Right kidney (tissue), 9 donors: ENCODE measurements around the gene ZNF202.
"Not testable (repeated sequence)": the region's sequence is repeated elsewhere in the genome, so short reads cannot be mapped to it uniquely, and the experiment has no call there.

Experiments
- DNase-seq: peaks from one replicate; pipeline ENCODE4 v3.0.0-alpha.2; 2016
- long read RNA-seq, 8 donors: transcript quantifications; one replicate each; lab custom pipeline, GENCODE V29; 2026

ZNF202 gene
- long read RNA-seq, donor 1, partial matches to known transcripts = 0 of 2 reads
- long read RNA-seq, donor 1, other reads (novel, unspliced or antisense) = 0 of 2 reads
- long read RNA-seq, donor 2, partial matches to known transcripts = 0 of 1 reads
- long read RNA-seq, donor 2, other reads (novel, unspliced or antisense) = 0 of 1 reads
- long read RNA-seq, donor 3 = 0 reads
- long read RNA-seq, donor 4 = 0 reads
- long read RNA-seq, donor 5 = 0 reads
- long read RNA-seq, donor 6 = 0 reads
- long read RNA-seq, donor 7 = 0 reads
- long read RNA-seq, donor 8 = 0 reads

- peak; percentile 88 for DNase-seq
These were observed at the start of gene ZNF202 for GRCh38 chr11:123741159-123742030. TSS of gene ZNF202 (minus strand) at chr11:123741660. CDS start at chr11:123730888, 10,772 bp downstream.

- DNase-seq = no peak
These were observed 42.1 kb upstream of the ZNF202 start for GRCh38 chr11:123783536-123783935.

GRCh38 chr11:123778511-123778910, 37.1 kb upstream of the ZNF202 start:
- no peak for DNase-seq

DNA sequence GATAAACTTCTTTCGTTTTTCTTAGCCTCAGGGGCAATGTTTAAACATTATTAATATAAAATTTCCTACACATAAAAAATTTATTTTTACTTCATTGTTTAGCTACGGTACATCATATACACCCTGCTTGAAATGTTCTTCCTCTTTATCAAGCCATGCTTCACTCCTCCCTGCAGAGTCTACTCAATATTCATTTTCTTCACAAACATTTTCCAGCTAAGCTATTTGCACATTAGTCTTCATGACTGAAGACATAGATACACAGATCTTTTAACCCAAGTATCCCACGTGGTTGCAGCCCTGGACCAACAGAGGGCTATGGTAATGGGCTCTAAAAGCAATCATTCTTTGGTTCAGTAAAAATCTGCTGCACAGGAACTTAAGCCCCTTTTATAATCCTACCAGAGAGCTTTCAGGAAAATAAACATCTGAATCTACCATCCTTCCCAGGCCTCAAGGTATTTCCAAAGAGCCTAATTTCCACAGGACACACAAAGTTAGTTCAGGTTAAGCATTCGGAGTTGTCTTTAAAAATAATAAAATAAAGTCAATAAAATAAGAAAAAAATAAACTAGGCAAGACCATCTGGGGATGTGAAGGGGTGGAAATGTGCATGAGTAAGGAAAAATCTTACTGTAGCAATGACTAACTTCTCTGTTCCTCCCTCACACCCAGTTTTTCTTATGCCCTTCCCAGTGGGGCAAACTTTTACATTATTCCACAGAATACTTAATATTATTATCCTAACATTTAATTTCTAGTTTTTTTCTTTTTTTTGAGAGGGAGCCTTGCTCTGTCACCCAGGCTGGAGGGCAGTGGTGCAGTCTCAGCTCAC, 34.5 kb upstream of the ZNF202 start:
- no peak for DNase-seq

- no peak for DNase-seq
These were observed 33.8 kb upstream of the ZNF202 start for GRCh38 chr11:123775289-123775688.

GRCh38 chr11:123773959-123774358, 32.5 kb upstream of the ZNF202 start:
- DNase-seq = no peak

DNA sequence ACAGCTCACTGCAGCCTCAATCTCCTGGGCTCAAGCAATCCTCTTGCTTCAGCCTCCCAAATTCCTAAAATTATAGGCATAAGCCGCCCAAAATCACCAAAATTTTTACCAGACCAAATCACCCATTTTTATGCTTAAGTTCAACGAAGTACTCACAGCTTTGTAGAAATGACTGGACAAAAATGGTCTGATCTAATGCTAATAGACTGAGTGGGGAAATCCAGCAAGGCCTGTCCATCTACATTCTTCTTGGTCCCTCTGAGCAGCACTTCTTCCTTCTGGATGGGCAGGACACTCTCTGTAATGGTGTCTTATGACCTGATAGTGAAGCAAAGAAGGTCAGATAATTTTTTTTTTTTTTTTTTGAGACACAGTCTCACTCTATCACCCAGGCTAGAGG, 31.6 kb upstream of the ZNF202 start:
- no peak for DNase-seq

DNA sequence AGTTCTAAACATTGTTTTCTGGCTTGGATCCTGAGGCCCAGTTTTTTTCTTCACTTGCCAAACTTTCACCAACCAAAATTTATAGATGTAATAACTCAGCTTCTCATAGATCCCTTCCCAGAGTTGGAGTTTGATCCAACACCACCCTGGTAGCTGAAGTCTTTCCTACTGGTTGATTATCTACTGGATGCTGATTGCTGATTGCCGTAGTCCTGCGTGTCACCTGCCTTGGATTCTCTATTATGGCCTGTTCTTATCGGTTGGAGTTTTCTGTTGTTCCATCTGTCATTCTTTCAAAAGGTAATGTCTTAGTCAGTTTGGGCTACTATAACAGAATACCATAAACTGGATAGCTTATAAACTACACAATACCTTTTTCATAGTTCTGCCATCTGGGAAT, 30.2 kb upstream of the ZNF202 start:
- DNase-seq = no peak

DNA sequence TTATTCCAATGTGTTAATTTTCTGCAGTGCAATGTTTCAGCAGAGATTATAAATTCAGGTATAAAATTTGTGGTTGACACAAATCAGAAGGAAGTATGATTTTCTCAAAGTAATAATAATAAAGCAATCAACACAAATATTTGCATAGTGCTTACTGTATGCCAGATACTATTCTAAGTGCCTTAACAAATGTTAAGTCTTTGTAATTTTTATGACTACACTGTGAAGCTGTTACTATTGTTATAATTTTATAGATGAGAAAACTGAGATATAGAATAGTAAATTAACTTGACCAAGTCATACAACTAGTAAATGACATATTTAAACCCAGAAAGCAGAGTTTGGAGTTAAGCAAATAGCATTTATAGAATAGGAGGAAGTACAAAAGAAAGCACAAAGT, 29.3 kb upstream of the ZNF202 start:
- no peak for DNase-seq

GRCh38 chr11:123765601-123766000, 24.1 kb upstream of the ZNF202 start:
- DNase-seq = no peak

GRCh38 chr11:123762422-123762821, 21.0 kb upstream of the ZNF202 start:
- no peak for DNase-seq

DNA sequence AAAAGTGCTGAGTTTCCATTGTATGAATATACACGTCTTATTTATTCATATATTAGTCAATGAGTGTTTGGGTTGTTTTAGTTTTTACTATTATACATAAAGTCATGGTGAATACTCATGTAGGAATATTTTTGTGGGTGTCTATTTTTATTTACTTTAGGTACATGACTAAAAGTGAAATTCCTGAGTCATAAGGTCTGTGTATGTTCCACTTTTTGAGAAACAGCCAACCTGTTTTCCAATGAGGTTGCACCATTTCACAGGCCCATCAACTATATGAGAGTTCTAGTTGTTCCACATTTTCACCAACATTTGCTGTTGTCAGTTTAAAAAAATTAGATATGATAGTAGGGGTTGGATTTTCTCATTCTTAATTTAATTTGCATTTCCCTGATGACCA, 19.4 kb upstream of the ZNF202 start:
- no peak for DNase-seq

DNA sequence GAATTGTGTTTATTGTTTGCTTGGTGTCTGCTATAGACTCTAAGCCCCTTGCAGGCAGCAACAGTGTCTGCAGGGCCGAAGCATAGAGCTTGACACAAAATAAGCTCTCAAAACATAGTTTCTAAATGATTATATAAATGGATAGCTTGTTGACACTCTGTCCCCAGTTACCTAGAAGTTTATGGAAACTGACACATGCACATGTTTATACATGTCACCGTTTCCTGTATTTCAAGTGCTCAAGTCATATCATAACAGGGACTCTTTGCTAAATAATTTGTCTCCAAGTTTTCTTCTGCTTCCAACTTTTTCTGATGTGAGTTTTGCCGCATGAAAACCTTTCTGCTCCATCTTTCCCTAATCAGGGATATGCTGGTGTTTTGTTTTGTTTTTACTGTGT, 16.5 kb upstream of the ZNF202 start:
- no peak for DNase-seq

DNA sequence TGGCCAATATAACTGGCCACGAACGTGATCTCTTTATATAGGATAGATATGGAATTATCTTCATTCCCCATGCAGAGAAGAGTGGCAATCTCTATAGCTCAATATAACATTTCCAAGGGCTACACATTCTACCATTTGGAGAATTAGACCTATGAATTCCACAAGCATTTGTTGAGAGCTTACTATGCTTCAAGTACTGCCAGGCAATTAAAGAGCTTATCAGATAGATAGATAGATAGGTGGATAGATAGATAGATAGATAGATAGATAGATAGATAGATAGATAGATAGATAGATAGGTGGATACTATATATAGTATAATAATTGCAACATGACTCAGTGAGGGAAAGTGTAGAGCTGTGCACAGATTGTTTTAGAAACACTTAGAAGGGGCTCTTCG, 14.4 kb upstream of the ZNF202 start:
- DNase-seq = no peak

DNA sequence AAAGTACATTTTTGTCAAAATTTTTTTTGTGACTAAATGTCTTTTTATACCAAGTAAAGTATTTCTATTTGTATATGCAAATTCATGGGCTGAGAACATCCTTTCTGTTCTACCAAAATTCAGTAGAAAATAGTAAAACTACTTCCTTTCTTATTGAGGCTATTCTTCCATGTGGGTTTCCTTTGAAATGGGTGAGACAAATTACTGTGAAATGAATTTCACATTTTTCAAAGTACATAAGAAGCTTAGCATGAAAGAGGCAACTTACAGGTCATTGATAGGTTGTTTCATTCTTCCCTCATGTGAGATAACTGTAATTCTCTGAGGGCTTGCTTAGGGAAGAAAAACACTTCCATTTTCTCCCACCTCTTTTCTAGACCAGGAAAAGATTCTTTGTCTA, 13.9 kb upstream of the ZNF202 start:
- no peak for DNase-seq

DNA sequence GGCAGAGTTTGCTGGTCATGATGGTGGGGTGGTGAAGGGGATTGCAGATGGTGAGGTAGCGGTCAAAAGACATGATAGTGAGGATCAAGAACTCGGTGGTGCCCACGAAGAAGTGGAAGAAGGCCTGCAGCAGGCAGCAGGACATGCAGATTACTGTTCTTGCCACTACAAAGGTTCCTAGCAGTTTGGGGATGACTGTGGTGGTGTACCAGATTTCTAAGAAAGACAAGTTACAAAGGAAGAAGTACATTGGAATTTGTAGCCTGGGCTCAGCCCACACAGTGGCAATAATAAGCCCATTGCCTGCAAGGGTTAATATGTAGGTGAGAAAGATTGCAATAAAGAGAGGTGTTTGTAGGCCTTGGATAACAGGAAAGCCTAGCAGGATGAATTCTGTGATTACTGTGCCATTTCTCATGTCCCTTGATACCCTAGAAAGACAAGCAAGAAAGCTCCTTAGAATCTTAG, 12.7 kb upstream of the ZNF202 start, which contains the start of gene OR6X1:
Gene OR6X1, minus strand, starts transcription at position 418 of the 468 bp plus-strand sequence. Its CDS starts 0 bp downstream, at position 418.
- DNase-seq = no peak

DNA sequence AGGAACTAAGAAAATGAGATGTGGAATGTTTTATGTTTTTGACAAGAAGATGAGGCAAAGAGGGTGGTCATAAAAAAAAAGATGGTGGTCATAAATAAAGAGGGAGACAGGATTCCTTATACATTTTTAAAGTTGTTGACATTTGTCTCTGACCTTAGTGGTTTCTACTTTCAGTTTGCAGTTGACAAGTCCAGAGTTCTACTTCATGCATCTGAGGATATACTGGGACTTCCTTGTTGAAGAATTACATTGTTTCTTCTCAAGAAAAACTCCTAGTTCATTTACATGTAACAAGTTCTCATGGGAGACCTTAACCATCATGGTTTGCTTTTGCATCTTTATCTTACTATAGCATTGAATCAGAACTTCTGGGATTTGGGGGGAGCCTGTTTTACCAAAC, 11.7 kb upstream of the ZNF202 start:
- no peak for DNase-seq

- no peak for DNase-seq
These were observed 10.3 kb upstream of the ZNF202 start for GRCh38 chr11:123751781-123752180.

GRCh38 chr11:123748349-123748748, 6.9 kb upstream of the ZNF202 start:
- not testable (repeated sequence) for DNase-seq

GRCh38 chr11:123745764-123746451, 4.4 kb upstream of the ZNF202 start:
- no peak for DNase-seq

GRCh38 chr11:123742724-123743120, 1.3 kb upstream of the ZNF202 start:
- peak; percentile 3 for DNase-seq
